ENCODE measurements around the gene NMT2. TPM values are rescaled to one million over a fixed set of nuclear protein-coding genes. Genes with fewer than 3 reads are reported as not detected.

The NMT2 gene
- total RNA-seq, 1 experiment from 2014 or later = 14.3 TPM

DNA sequence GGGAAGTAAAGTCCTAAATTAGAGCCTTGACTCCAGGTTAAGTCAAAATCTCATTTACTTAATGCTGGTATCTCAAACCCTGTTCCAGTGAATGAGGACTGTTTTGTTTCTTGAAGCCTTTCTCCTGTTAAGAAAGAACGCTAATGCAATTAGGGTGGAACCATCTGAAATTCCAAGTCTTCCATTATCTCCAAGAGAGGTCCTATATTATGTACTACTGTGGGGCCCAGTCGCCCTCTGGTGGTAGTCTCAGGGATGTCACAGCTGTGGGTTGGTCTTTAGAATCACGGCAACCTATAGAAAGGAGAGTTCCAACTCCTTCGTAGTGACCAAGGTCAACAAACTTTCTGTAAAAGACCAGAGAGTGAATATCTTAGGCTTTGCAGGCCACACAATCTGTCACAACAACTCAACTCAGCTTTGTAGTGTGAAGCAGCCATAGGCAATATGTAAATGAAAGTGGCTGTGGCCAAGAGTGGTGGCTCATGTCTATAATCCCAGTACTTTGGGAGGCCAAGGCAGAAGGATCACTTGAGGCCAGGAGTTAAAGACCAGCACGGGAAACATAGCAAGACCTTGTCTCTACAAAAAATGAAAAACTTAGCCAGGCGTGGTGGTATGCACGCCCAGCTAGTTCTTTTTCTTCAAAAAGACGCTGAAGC is 62.0 kb downstream of the NMT2 start:
- Histone ChIP-seq H3K4me1 (ENCODE audit: control insufficient read depth, insufficient read depth, low read length) (no peaks in the 10 kb centered on the region), H3K27ac (ENCODE audit: low read length) (no peak overlapping the region), H3K27me3 (ENCODE audit: control insufficient read depth, insufficient read depth, low read length) (no peaks in the 10 kb centered on the region), H3K4me3 (ENCODE audit: low read depth in 2 of 2, low read length in 2 of 2) (no peak overlapping the region), H3K9me3 (ENCODE audit: control insufficient read depth, insufficient read depth, low read depth, low read length) (no peaks in the 10 kb centered on the region), H3K36me3 (ENCODE audit: control insufficient read depth, insufficient read depth, low read length) (peaks cover 13% of the 10 kb centered on the region)
- in situ Hi-C loops (cut with HindIII; ENCODE audit: low pct_unique_long_range_greater_than_20kb, low sequenced_read_pairs) = no loop called here
- no TSS peak for BruUV-seq (replicated peaks)
- peak; percentile 57 for DNase-seq (ENCODE audit: low read depth, low spot score)
- ATAC-seq = peak; percentile 97
- TF ChIP-seq, protein P1, sequence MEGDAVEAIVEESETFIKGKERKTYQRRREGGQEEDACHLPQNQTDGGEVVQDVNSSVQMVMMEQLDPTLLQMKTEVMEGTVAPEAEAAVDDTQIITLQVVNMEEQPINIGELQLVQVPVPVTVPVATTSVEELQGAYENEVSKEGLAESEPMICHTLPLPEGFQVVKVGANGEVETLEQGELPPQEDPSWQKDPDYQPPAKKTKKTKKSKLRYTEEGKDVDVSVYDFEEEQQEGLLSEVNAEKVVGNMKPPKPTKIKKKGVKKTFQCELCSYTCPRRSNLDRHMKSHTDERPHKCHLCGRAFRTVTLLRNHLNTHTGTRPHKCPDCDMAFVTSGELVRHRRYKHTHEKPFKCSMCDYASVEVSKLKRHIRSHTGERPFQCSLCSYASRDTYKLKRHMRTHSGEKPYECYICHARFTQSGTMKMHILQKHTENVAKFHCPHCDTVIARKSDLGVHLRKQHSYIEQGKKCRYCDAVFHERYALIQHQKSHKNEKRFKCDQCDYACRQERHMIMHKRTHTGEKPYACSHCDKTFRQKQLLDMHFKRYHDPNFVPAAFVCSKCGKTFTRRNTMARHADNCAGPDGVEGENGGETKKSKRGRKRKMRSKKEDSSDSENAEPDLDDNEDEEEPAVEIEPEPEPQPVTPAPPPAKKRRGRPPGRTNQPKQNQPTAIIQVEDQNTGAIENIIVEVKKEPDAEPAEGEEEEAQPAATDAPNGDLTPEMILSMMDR (IDR thresholded peaks at IDR 0.05) = peak; percentile 88
- TF ChIP-seq SIN3A (IDR thresholded peaks at IDR 0.05; ENCODE audit: borderline replicate concordance, insufficient read depth, low read depth, low read length) = no peak
- POLR2A ChIA-PET = no interaction called here
- CTCF ChIA-PET = no interaction called here
- intact Hi-C loops (cut with micrococcal nuclease; ENCODE audit: unreplicated experiment) = no loop called here

- in situ Hi-C loops (cut with HindIII; ENCODE audit: low pct_unique_long_range_greater_than_20kb, low sequenced_read_pairs) = no loop called here
- no peaks in the 10 kb centered on the region for H3K27me3 ChIP-seq (ENCODE audit: control insufficient read depth, insufficient read depth, low read length)
- POLR2A ChIA-PET = no interaction called here
- BruUV-seq (replicated peaks) = no TSS peak
- DNase-seq (ENCODE audit: low read depth, low spot score) (no peak), ATAC-seq (no peak)
- peaks cover 13% of the 10 kb centered on the region for H3K36me3 ChIP-seq (ENCODE audit: control insufficient read depth, insufficient read depth, low read length)
- CTCF ChIA-PET = no interaction called here
- no peak overlapping the region for H3K4me3 ChIP-seq (ENCODE audit: low read depth in 2 of 2, low read length in 2 of 2)
- intact Hi-C loops (cut with micrococcal nuclease; ENCODE audit: unreplicated experiment) = no loop called here
- TF ChIP-seq, protein P2, sequence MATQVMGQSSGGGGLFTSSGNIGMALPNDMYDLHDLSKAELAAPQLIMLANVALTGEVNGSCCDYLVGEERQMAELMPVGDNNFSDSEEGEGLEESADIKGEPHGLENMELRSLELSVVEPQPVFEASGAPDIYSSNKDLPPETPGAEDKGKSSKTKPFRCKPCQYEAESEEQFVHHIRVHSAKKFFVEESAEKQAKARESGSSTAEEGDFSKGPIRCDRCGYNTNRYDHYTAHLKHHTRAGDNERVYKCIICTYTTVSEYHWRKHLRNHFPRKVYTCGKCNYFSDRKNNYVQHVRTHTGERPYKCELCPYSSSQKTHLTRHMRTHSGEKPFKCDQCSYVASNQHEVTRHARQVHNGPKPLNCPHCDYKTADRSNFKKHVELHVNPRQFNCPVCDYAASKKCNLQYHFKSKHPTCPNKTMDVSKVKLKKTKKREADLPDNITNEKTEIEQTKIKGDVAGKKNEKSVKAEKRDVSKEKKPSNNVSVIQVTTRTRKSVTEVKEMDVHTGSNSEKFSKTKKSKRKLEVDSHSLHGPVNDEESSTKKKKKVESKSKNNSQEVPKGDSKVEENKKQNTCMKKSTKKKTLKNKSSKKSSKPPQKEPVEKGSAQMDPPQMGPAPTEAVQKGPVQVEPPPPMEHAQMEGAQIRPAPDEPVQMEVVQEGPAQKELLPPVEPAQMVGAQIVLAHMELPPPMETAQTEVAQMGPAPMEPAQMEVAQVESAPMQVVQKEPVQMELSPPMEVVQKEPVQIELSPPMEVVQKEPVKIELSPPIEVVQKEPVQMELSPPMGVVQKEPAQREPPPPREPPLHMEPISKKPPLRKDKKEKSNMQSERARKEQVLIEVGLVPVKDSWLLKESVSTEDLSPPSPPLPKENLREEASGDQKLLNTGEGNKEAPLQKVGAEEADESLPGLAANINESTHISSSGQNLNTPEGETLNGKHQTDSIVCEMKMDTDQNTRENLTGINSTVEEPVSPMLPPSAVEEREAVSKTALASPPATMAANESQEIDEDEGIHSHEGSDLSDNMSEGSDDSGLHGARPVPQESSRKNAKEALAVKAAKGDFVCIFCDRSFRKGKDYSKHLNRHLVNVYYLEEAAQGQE (IDR thresholded peaks at IDR 0.05; ENCODE audit: insufficient read depth in 1 of 2, low read depth in 2 of 2, low read length in 1 of 2) = no peak
- TF ChIP-seq POLR2AphosphoS5 (IDR thresholded peaks at IDR 0.05; ENCODE audit: low read depth, low read length) (no peak), SIN3A (IDR thresholded peaks at IDR 0.05; ENCODE audit: borderline replicate concordance, insufficient read depth, low read depth, low read length) (no peak), TCF7L2 (IDR thresholded peaks at IDR 0.05; ENCODE audit: low read depth, low read length) (no peak)
- TF ChIP-seq, protein P1 (IDR thresholded peaks at IDR 0.05) = no peak
- H3K9me3 ChIP-seq (ENCODE audit: control insufficient read depth, insufficient read depth, low read depth, low read length) = no peaks in the 10 kb centered on the region
- peaks cover 10% of the 10 kb centered on the region; the same call in 1 of the 2 replicates for H3K4me1 ChIP-seq (ENCODE audit: control insufficient read depth, insufficient read depth, low read length)
- H3K27ac ChIP-seq (ENCODE audit: low read length) = no peak overlapping the region
Observed at GRCh38 chr10:15103513-15103912, 65.0 kb downstream of the NMT2 start.

All from Panc1 (cell line).